ENCODE data around the gene LSP1.

LSP1 gene

DNA sequence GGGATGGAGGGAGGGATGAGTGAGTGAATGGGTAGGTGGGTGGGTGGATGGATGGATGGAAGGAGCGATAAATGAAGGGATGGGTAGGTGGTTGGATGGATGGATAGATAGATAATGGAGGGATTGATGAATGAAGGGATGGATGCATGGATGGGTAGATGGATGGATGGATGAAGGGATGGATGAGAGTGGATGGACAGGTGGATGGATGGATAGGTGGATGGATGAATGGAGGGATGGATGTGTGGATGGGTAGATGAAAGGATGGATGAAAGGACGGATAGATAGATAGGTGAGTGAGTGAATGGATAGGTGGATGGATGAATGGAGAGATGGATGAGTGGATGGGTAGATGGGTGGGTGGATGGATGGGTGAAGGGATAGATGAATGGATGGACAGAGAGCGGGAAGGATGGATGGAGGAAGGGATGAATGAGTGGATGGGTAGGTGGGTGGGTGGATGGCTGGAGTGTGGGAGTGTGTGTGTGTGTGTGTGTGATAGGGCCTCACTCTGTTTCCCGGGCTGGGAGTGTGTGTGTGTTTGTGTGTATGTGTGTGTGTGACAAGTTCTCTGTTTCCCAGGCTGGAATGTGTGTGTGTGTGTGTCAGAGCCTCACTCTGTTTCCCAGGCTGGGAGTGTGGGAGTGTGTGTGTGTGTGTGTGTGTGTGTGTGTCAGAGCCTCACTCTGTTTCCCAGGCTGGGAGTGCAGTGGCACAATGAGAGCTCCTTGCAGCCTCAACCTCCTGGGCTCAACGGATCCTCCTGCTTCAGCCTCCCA, 40.9 kb downstream of the LSP1 start:
- no peak for DNase-seq

DNA sequence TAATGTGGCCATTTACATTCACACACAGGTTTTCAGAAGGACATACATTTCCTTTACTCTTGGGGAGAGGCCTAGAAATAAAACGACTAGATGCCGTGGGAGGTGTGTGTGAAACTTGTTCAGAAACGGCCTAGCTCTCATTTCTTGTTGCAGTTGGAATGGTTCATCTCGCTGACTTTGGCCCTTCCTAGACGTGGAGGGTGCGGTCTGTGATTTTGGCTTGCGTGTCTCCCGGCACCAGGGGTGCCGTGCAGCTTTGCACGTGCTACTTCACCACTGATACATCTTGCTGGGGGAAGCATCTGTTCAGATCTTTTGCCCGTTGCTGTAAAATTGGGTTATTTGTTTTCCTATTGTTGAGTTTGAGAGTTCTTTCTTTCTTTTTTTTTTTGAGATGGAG, 41.9 kb downstream of the LSP1 start:
- DNase-seq, result no peak

DNA sequence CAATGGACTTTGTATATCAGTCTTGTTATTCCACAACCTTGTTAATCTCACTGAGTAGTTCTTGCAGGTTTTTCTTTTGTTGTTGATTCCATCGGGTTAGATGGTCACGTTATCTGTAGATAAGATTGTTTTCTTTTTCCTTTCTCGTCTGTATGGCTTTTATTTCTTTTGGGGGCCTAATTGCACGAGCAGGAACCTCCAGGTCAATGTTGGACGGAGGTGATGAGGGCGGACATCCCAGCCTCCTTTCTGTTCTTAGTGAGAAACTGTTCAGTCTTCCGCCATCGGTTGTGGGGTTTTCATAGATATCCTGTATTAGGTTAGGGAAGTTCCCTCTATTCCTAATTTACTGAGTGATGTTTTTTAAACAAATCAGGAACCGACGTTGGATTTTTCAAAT, 43.6 kb downstream of the LSP1 start:
- DNase-seq, result no peak

- DNase-seq, result no peak
Observed at GRCh38 chr11:1896923-1897322, 44.0 kb downstream of the LSP1 start.

- DNase-seq, result no peak
Observed at GRCh38 chr11:1899090-1899489, 46.2 kb downstream of the LSP1 start.

GRCh38 chr11:1899686-1900085, 46.8 kb downstream of the LSP1 start:
- DNase-seq, result no peak

DNA sequence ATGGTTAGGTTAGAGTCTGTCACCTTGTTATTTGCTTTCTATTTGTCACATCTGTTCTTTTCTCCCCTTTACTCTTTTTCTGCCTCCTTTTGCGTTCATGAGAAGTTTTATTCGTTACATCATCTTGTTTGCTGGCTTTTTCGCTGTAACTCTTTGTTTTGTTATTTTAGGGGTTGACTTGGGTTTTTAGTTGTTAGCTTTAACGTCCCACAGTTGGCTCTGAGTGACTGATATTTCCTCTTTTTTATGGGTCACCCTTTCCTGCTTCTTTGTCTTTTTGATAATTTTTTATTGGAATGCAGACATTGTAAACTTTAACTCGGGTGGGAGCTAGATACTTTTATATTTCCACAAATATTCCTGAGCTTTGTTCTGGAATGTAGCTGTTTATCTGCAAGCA, 53.3 kb downstream of the LSP1 start:
- DNase-seq, result no peak

DNA sequence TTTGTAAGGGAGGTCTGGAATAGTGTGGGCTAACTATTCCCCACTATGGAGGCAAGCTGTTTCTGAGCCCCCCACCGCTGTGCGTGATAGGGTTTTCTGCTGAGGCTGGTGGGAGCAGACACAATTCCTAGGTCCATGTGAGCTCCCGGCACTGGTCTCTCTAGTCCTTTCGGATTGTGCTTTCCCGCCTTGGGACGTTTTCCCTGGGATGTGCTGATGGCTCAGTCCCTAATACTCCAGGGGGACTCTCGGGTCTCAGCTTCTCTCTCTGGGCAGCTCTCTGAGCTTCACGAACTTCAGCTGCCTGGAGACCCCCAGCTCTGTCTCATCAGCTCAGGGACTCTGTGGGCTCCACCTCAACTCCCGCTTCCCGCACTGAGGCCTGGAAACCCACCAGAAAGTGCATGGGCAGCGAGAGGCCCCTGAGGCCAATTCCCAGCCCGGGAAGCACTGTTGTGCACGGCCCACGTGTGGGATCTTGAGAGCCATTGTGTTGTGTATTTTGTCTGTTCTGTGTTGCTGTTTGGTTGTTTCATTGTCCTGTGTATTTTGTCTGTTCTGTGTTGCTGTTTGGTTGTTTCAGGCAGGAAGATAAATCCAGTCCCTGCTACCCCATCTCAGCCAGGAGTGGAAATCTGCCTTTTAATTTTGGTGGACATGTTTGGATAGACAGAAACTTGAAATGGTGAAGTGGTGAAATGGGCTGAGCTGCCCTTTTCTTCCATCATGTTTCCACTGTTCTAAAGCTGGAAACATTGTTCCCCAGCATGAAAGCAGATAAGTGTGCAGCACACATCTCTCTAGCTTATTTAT, 53.9 kb downstream of the LSP1 start:
- no peak for DNase-seq

DNA sequence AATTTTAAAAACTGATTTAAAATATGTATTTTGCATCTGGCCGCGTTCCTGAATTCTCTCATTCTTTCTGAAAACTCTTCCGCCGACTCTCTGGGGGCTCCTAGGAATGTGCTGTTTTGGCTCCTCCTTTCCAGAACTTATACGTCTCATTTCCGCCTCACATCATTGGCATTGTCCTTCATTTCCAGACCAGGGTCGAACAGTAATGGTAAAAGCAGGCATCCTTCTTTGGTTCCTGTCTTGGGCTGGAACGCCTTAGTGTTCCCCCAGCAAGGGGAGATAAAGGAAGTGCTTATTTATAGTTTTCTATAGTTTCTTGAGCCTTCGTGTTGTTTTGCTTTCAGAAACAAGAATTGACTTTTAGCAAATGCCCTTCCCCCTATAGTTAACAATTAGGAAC, 55.7 kb downstream of the LSP1 start:
- no peak for DNase-seq

DNA sequence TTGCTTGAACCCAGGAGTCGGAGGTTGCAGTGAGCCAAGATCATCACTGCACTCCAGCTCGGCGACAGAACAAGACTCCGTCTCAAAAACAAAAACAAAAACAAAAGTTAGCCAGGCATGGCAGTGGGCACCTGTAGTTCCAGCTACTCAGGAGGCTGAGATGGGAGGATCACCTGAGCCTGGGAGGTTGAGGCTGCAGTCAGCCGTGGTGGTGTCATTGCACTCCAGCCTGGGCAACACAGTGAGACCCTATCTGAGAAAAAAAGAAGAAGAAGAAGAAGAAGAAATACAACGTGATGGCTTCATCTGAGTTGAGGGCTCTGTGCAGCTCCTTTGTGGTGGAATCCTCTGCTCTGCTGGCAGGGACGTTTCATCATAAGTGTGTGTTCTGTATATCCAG, 56.6 kb downstream of the LSP1 start:
- no peak for DNase-seq

GRCh38 chr11:1912289-1912878, 59.5 kb downstream of the LSP1 start:
- no peak for DNase-seq

GRCh38 chr11:1913271-1914060, 60.6 kb downstream of the LSP1 start:
- no peak for DNase-seq

- no peak for DNase-seq
Observed at GRCh38 chr11:1915795-1916131, 62.9 kb downstream of the LSP1 start.

GRCh38 chr11:1916132-1916985, 63.5 kb downstream of the LSP1 start:
- DNase-seq, result no peak

GRCh38 chr11:1916986-1917522, 64.2 kb downstream of the LSP1 start:
- no peak for DNase-seq

- no peak for DNase-seq
Observed at GRCh38 chr11:1917523-1918435, 64.9 kb downstream of the LSP1 start.

- no peak for DNase-seq
Observed at GRCh38 chr11:1918436-1919315, 65.8 kb downstream of the LSP1 start.

DNA sequence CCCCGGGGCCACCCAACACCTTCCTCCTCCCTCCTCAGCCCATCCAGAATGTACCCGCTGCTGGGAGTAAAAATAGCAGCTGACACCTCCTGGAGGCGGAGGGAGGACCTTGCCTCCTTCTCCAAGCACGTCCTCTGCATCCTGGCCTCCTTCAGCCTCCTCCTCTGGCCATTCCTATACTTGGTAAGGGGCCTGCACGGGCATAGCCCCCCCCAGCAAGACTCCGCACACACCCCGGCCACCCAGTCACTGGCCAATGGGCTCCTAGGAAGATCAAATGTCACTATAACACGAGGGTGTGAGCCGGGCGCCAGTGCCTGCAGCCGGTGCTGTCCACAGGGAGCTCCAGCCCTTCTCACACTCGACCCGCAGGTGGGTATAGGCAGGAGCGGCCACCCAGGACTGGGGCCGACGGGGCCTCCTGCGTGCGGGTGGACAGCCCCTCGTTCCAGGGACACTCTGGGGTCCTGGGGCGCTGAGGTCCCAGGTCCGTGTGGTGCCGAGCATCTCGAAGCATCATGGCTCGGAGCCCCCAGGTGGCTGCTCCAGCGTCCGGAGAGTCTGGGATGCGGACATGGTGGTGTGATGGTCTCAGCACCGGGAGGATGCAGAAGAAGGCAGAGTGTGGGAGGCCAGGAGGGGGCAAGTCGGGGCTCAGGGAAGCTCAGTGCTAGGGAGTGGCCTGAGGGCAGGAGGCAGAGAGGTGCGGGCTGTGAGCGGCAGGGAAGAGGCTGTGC, 66.7 kb downstream of the LSP1 start, which contains the start of gene TNNT3:
Gene TNNT3 (plus strand): TSS at position 313 of the 737 bp plus-strand sequence. CDS start 3,172 bp downstream, outside the sequence.
- no peak for DNase-seq
